ENCODE results near the gene ELMO1. TPM values are rescaled to one million over a fixed set of nuclear protein-coding genes. Genes with fewer than 3 reads are reported as not detected.

The ELMO1 gene
- total RNA-seq, 4 donors from 2014 or later, result 24.6 to 120 (median 71.9) TPM

DNA sequence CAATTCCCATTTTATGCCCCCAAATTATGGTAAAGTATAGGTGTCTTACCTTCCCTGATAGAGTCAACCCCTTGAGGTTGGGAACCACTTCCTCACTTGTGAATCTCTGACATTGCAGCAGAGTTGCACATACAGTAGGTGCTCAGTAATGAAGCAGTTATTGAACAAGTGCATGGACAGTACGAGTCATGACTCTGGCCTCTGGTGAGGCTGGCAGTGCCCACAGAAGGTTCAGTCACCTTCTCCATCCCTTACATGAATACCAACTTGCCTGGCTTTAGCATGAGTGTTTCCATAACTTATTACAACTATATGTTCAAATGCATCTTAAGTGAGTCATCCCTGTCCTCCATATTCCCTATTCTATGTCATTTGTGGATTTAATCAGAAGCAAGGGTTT lies 340.0 kb downstream of the ELMO1 start:
- peaks cover 0 to 7% (median 1%) of the 10 kb centered on the region in 4 donors for H3K4me1 ChIP-seq
- 96% methylated on average over 1 of the region's 1 CpG; no CpG with 5 or more reads in 1 of the 2 donors for WGBS, 2 donors (ENCODE audit: low coverage in 1 of 2)
- intact Hi-C loops (cut with DNase I; ENCODE audit: low total_unique reads), result no loop called here
- TF ChIP-seq, protein P1, sequence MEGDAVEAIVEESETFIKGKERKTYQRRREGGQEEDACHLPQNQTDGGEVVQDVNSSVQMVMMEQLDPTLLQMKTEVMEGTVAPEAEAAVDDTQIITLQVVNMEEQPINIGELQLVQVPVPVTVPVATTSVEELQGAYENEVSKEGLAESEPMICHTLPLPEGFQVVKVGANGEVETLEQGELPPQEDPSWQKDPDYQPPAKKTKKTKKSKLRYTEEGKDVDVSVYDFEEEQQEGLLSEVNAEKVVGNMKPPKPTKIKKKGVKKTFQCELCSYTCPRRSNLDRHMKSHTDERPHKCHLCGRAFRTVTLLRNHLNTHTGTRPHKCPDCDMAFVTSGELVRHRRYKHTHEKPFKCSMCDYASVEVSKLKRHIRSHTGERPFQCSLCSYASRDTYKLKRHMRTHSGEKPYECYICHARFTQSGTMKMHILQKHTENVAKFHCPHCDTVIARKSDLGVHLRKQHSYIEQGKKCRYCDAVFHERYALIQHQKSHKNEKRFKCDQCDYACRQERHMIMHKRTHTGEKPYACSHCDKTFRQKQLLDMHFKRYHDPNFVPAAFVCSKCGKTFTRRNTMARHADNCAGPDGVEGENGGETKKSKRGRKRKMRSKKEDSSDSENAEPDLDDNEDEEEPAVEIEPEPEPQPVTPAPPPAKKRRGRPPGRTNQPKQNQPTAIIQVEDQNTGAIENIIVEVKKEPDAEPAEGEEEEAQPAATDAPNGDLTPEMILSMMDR (IDR thresholded peaks at IDR 0.05), result no peak
- TF ChIP-seq POLR2A (IDR thresholded peaks at IDR 0.05) (no peak), POLR2AphosphoS5 (IDR thresholded peaks at IDR 0.05) (no peak), EP300 (IDR thresholded peaks at IDR 0.05; ENCODE audit: low read depth) (no peak)
- no peaks in the 10 kb centered on the region for H3K9me3 ChIP-seq
- H3K27me3 ChIP-seq, result no peaks in the 10 kb centered on the region
- no peaks in the 10 kb centered on the region for H3K36me3 ChIP-seq
- in situ Hi-C loops (cut with MboI; ENCODE audit: low pct_ligation_motif_present in 1 of 4, low pct_unique_long_range_greater_than_20kb in 1 of 4, low sequenced_read_pairs in 3 of 4), result no loop called here
- no peak for DNase-seq
- no peak overlapping the region for H3K27ac ChIP-seq
- H3K4me3 ChIP-seq, result no peak overlapping the region

DNA sequence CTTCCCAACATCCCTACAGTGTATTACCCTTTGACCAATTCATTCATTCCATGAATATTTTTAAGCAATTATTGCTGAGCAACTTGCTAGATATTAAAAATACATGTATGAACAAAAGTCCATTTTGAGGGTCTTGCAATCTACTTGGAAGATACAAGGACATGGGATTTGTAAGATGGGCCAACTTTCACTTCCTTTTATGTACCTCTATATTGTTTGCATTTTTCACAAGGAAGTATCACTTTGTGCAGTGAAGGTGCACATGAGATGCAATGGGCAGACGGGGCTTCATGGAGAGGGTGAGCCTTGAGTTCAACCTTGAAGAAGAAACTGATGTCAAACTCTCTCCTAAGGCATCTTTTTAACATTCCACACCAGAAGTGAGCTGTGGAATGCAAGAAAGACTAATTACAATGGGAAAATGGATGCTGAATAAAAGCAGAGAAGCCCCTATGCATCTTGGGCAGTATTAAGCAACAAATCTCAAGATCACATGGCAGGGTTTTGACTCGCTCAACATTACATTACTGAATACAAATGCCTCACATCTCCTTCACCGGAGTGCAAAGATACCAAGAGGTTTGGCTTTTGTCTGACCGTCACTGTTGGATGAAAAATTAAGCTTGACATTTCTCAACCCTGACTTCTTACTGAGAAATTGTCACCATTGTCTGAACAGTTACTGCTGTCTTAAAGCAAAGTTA lies 341.5 kb downstream of the ELMO1 start:
- in situ Hi-C loops (cut with MboI; ENCODE audit: low pct_ligation_motif_present in 1 of 4, low pct_unique_long_range_greater_than_20kb in 1 of 4, low sequenced_read_pairs in 3 of 4), result no loop called here
- TF ChIP-seq POLR2A (IDR thresholded peaks at IDR 0.05), result no peak
- TF ChIP-seq, protein P1 (IDR thresholded peaks at IDR 0.05), result no peak
- TF ChIP-seq EP300 (IDR thresholded peaks at IDR 0.05; ENCODE audit: low read depth), result no peak
- no peak for TF ChIP-seq POLR2AphosphoS5 (IDR thresholded peaks at IDR 0.05)

DNA sequence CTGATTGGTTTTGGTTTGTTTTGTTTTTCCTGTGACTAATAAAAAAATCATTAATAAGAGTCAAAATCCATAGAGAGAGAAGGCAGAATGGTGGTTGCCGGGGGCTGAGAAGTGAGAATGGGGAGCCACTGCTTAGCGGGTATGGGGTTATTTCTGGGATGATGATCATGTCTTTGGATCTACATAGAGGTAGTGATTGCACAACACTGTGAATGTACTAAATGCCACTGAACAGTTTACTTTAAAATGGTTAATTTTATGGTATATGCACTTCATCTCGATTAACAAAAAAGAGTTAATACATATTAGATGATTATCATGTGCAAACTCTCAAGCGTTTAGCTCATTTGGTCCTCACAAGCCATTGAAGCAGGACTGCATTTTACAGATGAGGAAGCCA lies 342.9 kb downstream of the ELMO1 start:
- TF ChIP-seq POLR2A (IDR thresholded peaks at IDR 0.05) (no peak), POLR2AphosphoS5 (IDR thresholded peaks at IDR 0.05) (no peak), EP300 (IDR thresholded peaks at IDR 0.05; ENCODE audit: low read depth) (no peak)
- TF ChIP-seq, protein P1 (IDR thresholded peaks at IDR 0.05), result no peak
- Histone ChIP-seq H3K27ac (no peak overlapping the region), H3K4me3 (no peak overlapping the region), H3K27me3 (no peaks in the 10 kb centered on the region), H3K36me3 (no peaks in the 10 kb centered on the region), H3K4me1 (peaks cover 0 to 13% (median 1%) of the 10 kb centered on the region in 4 donors), H3K9me3 (no peaks in the 10 kb centered on the region)
- no peak for DNase-seq
- intact Hi-C loops (cut with DNase I; ENCODE audit: low total_unique reads), result no loop called here
- in situ Hi-C loops (cut with MboI; ENCODE audit: low pct_ligation_motif_present in 1 of 4, low pct_unique_long_range_greater_than_20kb in 1 of 4, low sequenced_read_pairs in 3 of 4), result no loop called here
- 93 to 98% methylated on average over 4 of the region's 4 CpGs for WGBS, 2 donors (ENCODE audit: low coverage in 1 of 2)

More for the DNA sequence above, 341.5 kb downstream of the ELMO1 start:
- 91 to 92% methylated on average over 2 to 4 of the region's 4 CpGs for WGBS, 2 donors (ENCODE audit: low coverage in 1 of 2)
- Histone ChIP-seq H3K4me1 (peaks cover 0 to 7% (median 1%) of the 10 kb centered on the region in 4 donors), H3K36me3 (no peaks in the 10 kb centered on the region), H3K27me3 (no peaks in the 10 kb centered on the region), H3K9me3 (no peaks in the 10 kb centered on the region), H3K4me3 (no peak overlapping the region), H3K27ac (no peak overlapping the region)
- intact Hi-C loops (cut with DNase I; ENCODE audit: low total_unique reads), result no loop called here
- DNase-seq, result no peak

DNA sequence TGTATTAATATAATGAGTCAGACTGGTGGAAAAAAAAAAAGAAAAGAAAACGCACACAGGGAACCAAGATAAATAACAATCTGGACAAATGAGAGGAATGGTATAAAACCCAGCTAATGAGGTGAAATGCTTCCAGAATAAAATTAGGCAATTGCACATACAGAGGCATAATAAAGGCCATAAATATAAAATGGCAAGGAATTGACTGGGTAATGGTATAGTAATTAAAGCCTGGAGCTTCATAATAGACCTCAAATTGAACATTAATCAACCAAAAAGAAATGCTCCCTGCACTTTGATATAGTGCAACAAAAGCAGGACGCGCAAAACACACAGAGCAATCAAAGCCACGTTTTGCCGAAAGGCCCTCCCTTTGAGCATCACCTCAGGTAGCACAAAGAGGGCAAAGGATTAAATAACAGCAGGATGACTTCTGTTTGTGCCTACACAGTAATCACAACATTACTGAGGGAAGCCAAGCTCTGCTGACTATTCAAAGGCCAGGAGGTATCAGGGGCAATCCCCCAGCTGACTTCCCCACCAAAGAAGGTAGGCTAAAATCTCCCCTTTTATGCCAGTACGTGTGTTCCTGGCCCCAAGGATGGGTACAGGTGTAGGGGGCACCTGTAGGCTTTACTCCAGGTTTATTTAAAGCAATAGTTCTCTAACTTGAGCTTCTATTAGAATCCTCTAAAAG lies 343.7 kb downstream of the ELMO1 start:
- WGBS, 2 donors (ENCODE audit: low coverage in 1 of 2), result 75 to 91% methylated on average over 5 to 6 of the region's 6 CpGs
- no peaks in the 10 kb centered on the region for H3K9me3 ChIP-seq
- no peak for DNase-seq
- in situ Hi-C loops (cut with MboI; ENCODE audit: low pct_ligation_motif_present in 1 of 4, low pct_unique_long_range_greater_than_20kb in 1 of 4, low sequenced_read_pairs in 3 of 4) (no loop called here), intact Hi-C loops (cut with DNase I; ENCODE audit: low total_unique reads) (no loop called here)
- peaks cover 0 to 18% (median 1%) of the 10 kb centered on the region in 4 donors for H3K4me1 ChIP-seq
- TF ChIP-seq POLR2A (IDR thresholded peaks at IDR 0.05) (no peak), POLR2AphosphoS5 (IDR thresholded peaks at IDR 0.05) (no peak), EP300 (IDR thresholded peaks at IDR 0.05; ENCODE audit: low read depth) (no peak)
- TF ChIP-seq, protein P1 (IDR thresholded peaks at IDR 0.05), result no peak
- H3K4me3 ChIP-seq, result no peak overlapping the region
- H3K27ac ChIP-seq, result no peak overlapping the region
- no peaks in the 10 kb centered on the region for H3K36me3 ChIP-seq
- H3K27me3 ChIP-seq, result no peaks in the 10 kb centered on the region

All from transverse colon (tissue), 4 donors.